Right atrium auricular region (tissue), 2 donors: ENCODE results near the gene OR9I1. TPM values are rescaled to one million over a fixed set of nuclear protein-coding genes. Genes with fewer than 3 reads are reported as not detected.

Experiments
- DNase-seq: peaks from one replicate; pipeline ENCODE4 v3.0.0-alpha.2; 2019; ENCODE audit warnings: low spot score
- H3K27ac ChIP-seq, 2 donors: fragments of 200-600 bp; sonication (generic); 1 replicate in 1 of 2; 2 replicates in 1 of 2; pipeline ENCODE4 v1.5.1; 2016 to 2019
- H3K27me3 ChIP-seq, 2 donors: fragments of 200-600 bp; sonication (generic); one replicate each; pipeline versions ENCODE4 v1.5.1 to v1.6.0; 2017 to 2019
- H3K36me3 ChIP-seq: fragments of 200-600 bp; sonication (generic); one replicate; pipeline ENCODE4 v1.5.1; 2016
- H3K4me1 ChIP-seq, 2 donors: fragments of 200-600 bp; sonication (generic); one replicate each; pipeline versions ENCODE4 v1.5.1 to v1.6.0; 2017 to 2019
- H3K4me3 ChIP-seq, 2 donors: fragments of 200-600 bp; sonication (generic); 1 replicate in 1 of 2; 2 replicates in 1 of 2; pipeline ENCODE4 v1.5.1; 2017 to 2019; ENCODE audit warnings: mild to moderate bottlenecking in 1 of 2, moderate library complexity in 1 of 2
- H3K9me3 ChIP-seq, 2 donors: fragments of 200-600 bp; sonication (generic); one replicate each; pipeline ENCODE4 v1.5.1; 2019
- total RNA-seq, 2 donors: library from RNA; depleted of rRNA; stranded (reverse); fragments of >200 nt; gene quantifications; one replicate each; pipeline ENCODE4 v1.1.0, GENCODE V29; 2016
- TF ChIP-seq, protein P1 (sequence below), 2 donors: fragments of 200-600 bp; sonication (generic); IDR thresholded peaks; one replicate each; pipeline ENCODE4 v1.5.1; 2019; ENCODE audit warnings: antibody characterized with exemption in 2 of 2

OR9I1 gene
- total RNA-seq, 2 donors from 2014 or later, result not detected

DNA sequence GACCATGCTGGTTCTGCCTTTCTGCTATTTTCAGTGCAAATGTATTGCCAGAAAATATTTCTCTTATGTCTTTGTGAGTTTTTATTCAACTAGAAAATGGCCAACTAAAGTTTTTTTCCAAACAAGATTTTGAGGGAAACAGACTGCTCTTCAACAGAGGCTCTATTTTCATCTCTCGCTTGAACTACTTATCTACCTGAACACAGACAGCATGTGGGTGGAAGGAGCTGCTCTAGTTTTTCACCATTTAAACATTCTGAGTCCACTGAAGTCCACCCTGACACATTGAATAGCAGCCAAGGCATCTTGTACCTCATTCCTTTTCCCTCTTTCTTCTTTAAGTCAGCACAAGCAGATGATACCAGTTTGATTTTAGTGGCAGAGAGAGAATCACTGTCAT lies 9.8 kb upstream of the OR9I1 start:
- Histone ChIP-seq H3K4me3 (no peak overlapping the region), H3K36me3 (no peaks in the 10 kb centered on the region), H3K27ac (no peak overlapping the region), H3K9me3 (no peaks in the 10 kb centered on the region), H3K4me1 (no peaks in the 10 kb centered on the region), H3K27me3 (no peaks in the 10 kb centered on the region)
- no peak for DNase-seq
- TF ChIP-seq, protein P1, sequence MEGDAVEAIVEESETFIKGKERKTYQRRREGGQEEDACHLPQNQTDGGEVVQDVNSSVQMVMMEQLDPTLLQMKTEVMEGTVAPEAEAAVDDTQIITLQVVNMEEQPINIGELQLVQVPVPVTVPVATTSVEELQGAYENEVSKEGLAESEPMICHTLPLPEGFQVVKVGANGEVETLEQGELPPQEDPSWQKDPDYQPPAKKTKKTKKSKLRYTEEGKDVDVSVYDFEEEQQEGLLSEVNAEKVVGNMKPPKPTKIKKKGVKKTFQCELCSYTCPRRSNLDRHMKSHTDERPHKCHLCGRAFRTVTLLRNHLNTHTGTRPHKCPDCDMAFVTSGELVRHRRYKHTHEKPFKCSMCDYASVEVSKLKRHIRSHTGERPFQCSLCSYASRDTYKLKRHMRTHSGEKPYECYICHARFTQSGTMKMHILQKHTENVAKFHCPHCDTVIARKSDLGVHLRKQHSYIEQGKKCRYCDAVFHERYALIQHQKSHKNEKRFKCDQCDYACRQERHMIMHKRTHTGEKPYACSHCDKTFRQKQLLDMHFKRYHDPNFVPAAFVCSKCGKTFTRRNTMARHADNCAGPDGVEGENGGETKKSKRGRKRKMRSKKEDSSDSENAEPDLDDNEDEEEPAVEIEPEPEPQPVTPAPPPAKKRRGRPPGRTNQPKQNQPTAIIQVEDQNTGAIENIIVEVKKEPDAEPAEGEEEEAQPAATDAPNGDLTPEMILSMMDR (IDR thresholded peaks at IDR 0.05), result no peak

DNA sequence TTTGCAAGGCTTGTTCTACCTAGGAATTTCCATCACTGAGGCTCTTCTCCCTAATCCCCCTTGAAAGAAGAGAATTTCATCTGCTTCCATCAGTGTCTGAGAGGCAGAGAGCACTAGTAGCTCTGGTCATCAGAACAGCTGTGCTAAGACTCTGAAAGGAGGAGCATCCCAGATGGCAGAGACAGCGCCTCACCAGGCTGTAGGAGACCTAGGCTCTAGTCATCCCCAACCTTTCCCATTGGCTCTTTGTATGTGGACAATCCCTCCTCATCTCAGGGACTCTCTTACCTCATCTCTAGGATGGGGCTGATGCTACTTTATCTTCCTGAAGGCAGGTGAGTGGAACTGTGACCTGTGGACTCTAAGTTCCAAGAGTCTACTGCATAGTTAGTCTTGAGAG lies 8.8 kb upstream of the OR9I1 start:
- H3K4me1 ChIP-seq, result no peaks in the 10 kb centered on the region

DNA sequence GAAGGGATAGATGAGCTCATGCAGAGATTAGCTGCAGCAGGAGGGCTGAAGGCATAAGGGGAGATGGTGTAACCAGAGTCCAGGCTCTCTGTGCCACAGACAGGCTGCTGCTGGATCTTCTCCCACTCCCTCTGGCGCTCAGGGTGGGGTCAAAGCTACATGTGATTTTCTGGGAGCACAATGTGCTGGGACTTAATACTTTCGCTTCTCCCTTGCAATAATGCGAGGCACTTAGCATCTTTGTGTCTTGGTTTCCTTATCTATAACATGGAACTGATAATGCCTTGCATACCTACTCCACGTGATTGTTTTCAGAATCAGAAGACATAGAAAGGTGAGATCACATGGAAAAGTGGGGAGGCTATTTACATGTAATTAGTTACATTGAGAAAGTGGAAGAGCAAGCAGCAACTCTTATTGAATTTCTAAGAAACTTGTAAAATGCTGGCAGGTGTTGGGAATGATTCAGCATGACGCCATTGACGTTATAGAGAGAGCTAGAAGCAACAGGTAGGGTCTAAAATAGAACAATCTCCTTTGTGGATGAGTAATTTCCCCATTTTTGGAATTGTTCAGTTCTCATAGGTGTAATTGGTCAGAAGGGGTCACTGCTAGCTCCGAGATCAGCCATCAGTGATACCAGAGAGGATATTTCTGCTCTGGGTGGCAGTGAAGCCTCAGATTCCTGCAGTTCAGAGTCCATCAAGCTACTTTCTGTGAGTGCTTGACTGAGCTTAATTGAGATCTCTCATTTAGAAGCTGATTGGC lies 8.2 kb upstream of the OR9I1 start:
- H3K4me3 ChIP-seq, result no peak overlapping the region
- H3K4me1 ChIP-seq, result no peaks in the 10 kb centered on the region
- TF ChIP-seq, protein P1 (IDR thresholded peaks at IDR 0.05), result no peak
- no peaks in the 10 kb centered on the region for H3K27me3 ChIP-seq
- no peak for DNase-seq
- no peaks in the 10 kb centered on the region for H3K9me3 ChIP-seq
- no peak overlapping the region for H3K27ac ChIP-seq
- H3K36me3 ChIP-seq, result no peaks in the 10 kb centered on the region

More for the DNA sequence above, 8.8 kb upstream of the OR9I1 start:
- Histone ChIP-seq H3K27ac (no peak overlapping the region), H3K36me3 (no peaks in the 10 kb centered on the region), H3K4me3 (no peak overlapping the region), H3K27me3 (no peaks in the 10 kb centered on the region), H3K9me3 (no peaks in the 10 kb centered on the region)
- TF ChIP-seq, protein P1 (IDR thresholded peaks at IDR 0.05), result no peak
- DNase-seq, result no peak

DNA sequence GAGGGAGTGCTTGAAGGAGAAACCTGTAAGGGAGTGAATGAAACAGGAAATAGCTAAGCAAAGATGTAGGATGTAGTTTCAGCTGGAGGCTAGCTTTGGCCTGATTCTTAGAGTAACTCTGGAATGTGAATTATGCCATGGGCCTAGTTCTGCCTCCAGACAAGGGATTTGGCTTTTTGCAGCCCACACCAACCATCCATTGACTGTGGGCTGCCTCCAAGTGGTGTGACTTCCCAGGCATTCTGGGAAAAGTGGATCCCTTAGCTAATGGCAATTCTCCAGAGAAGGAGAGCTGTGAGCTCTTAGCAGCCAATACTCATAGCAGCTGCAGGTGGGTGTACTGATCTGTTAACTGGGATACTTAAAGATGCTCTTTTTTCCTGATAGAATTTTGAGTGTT lies 2.0 kb upstream of the OR9I1 start:
- no peaks in the 10 kb centered on the region for H3K36me3 ChIP-seq

DNA sequence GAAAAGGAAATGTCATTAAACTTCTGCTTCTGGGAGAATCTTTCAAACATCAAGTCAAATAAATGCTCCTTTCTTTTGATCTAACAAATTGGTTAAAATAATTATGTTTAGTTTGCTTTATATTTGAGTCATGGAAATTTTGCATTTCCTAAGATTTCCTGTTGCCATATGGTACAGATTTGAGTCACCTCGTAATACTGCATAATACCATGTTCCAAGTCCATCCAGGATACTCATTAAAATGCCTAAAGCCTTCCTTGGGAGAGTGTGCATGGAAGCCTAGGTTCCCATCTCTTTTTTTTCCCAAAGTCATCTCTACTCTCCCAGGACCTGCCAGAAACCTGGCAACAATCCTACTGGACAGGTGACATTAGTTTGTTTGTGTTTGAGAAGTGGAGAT lies 4.2 kb downstream of the OR9I1 start:
- Histone ChIP-seq H3K4me3 (no peak overlapping the region), H3K4me1 (no peaks in the 10 kb centered on the region), H3K27me3 (no peaks in the 10 kb centered on the region), H3K36me3 (no peaks in the 10 kb centered on the region), H3K27ac (no peak overlapping the region), H3K9me3 (no peaks in the 10 kb centered on the region)
- TF ChIP-seq, protein P1 (IDR thresholded peaks at IDR 0.05), result no peak
- no peak for DNase-seq

More for the DNA sequence above, 2.0 kb upstream of the OR9I1 start:
- Histone ChIP-seq H3K9me3 (no peaks in the 10 kb centered on the region), H3K4me1 (no peaks in the 10 kb centered on the region), H3K27me3 (no peaks in the 10 kb centered on the region), H3K4me3 (no peak overlapping the region), H3K27ac (no peak overlapping the region)
- TF ChIP-seq, protein P1 (IDR thresholded peaks at IDR 0.05), result no peak
- DNase-seq, result no peak

DNA sequence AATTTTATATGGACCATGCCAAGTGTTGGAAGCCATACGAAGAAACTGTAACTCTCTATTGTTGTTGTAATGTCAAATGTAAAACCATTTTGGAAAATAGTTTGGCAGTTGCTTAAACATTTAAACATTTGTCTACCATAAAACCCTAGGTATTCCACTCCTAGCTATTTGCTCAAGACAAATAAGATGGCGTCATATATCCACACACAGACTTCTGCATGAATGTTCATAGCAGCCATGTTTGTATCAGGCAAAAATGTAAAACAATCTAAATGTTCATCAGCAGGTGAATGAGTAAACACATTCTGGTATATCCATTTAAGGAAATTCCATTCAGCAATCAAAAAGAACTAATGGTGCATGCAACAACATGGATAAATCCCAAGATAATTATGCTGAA lies 27.9 kb downstream of the OR9I1 start:
- Histone ChIP-seq H3K27me3 (no peaks in the 10 kb centered on the region), H3K9me3 (peaks cover 0 to 13% of the 10 kb centered on the region in 2 donors), H3K4me1 (no peaks in the 10 kb centered on the region), H3K36me3 (no peaks in the 10 kb centered on the region), H3K27ac (no peak overlapping the region), H3K4me3 (no peak overlapping the region)
- no peak for DNase-seq
- TF ChIP-seq, protein P1 (IDR thresholded peaks at IDR 0.05), result no peak
